ENCODE results near the gene VWC2.
"Not testable (repeated sequence)": the region's sequence is repeated elsewhere in the genome, so short reads cannot be mapped to it uniquely, and the experiment has no call there.

VWC2 gene

GRCh38 chr7:49787980-49788379 is 14.5 kb downstream of the VWC2 start:
- DNase-seq (ENCODE audit: low spot score), result no peak

DNA sequence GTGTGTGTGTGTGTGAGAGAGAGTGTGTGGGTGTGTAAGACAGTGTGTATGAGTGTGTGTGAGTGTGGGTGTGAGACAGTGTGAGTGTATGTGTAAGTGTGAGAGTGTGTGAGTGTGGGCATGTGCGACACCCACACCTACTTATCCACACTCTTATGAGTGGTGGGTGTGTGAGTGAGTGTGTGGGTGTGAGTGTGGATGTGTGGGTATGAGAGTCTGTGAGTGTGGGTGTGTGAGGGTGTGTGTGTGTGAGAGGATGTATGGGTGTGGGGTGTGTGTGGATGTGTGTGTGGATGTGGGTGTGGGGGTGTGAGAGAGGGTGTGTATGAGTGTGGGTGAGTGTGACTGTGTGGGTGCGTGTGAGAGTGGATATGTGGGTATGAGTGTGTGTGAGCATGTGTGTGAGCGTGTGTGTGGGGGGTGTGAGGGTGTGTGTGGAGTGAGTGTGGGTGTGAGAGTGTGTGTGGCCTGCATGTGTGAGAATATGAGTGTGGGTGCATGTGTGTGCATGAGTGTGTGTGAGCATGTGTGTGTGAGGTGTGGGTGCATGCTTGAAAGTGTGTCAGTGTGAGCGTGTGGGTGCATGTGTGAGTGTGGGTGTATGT is 15.1 kb downstream of the VWC2 start:
- DNase-seq (ENCODE audit: low spot score), result no peak

- no peak for DNase-seq (ENCODE audit: low spot score)
These were observed 16.3 kb downstream of the VWC2 start for GRCh38 chr7:49789736-49790135.

DNA sequence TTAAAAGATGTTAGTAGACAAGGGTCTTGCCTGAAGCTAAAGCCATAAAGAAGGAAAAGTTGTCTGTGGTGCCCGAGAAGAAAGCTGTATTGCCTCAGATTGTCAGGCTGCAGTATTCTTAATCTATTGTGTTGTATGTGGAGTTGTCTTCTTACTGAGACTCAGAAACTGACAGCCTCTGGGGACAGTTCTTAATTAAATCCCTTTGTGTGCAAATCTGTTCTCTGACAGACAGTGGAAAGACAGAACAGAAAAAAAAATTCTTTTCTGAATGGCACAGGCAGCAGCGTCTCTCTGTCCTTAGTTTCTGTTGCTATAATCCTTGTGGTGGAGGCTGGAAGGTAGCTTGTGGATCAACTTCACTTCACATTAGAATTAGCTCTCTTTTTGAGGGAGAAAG is 16.8 kb downstream of the VWC2 start:
- DNase-seq (ENCODE audit: low spot score), result no peak

DNA sequence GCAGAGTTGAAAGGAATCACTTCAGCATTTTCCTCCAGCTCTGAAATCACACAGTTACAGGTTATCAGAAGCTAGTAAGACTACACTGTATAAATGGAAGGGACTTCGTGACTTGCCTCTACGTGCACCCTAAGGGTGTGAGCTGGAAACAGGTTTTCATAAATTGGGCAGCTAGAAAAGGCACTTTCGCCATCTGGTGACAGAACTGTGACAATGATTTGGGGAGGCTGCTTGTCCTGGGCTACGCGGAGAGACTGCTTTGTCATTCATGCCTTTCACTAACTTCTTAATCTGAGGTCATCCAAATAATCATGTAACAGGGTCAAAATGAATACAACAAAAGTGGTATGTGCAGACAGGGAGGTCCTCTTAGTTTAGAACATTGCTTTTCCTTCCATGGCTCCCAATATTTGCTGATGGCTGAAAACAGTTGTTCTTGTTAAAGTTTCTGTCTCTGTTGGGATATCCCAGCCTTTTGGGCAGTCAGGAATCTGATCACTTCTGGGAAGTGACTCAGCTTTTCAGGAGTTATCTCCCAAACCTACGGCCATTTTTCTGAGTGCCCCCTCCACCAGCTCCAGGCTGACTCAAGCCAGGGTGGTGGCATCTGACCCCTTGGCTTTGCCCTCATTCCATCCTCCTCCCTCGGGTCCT is 17.8 kb downstream of the VWC2 start:
- DNase-seq (ENCODE audit: low spot score), result no peak

DNA sequence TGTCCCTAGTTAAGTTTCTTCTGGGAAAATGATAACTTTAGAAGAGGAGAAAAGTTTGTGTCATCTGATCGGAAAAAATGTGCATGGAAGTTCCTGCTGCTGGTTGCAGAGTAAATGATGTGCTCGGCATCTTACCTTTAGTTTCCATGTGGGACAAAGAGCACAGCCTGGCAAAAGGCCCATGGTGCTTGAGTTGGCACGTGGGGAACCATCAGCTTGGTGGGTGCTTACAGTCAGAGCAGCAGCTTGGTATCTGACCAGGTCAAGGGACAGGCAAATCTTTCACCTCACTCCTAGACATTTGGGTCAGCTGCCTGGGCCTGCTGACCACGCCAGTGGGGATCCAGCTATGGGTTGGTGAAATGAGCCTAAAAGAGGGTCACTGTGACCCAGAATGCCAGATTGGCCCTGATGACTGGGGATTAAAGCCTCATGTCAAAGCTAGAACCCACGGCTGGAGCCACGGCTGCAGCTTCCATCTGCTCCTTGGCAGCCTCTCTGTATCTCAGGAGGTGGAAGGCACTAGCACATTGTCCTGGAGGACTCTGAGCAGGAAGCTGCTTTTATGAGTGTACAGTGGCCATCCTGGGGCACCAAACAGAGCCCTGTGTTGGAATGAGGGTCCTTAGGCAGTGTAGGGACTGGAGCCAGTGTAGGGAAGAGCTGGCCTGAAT is 24.7 kb downstream of the VWC2 start:
- DNase-seq (ENCODE audit: low spot score), result no peak

GRCh38 chr7:49800031-49800430 is 26.6 kb downstream of the VWC2 start:
- DNase-seq (ENCODE audit: low spot score), result no peak

DNA sequence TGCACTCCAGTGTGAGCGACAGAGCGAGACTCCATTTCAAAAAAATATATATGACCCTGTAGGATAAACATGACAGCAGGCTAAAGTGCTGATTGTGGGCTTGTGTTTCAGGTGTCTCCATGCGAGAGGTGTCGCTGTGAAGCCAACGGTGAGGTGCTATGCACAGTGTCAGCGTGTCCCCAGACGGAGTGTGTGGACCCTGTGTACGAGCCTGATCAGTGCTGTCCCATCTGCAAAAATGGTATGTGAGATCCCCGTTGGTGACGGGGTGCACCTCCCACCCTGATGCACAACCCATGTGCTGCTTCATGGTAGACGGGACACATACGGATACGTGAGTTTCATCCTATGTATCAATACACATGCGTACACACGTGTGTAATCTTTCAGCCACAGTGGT is 29.2 kb downstream of the VWC2 start:
- DNase-seq (ENCODE audit: low spot score), result no peak

GRCh38 chr7:49803812-49804211 is 30.4 kb downstream of the VWC2 start:
- no peak for DNase-seq (ENCODE audit: low spot score)

GRCh38 chr7:49805371-49806007 is 32.1 kb downstream of the VWC2 start:
- DNase-seq (ENCODE audit: low spot score), result no peak

DNA sequence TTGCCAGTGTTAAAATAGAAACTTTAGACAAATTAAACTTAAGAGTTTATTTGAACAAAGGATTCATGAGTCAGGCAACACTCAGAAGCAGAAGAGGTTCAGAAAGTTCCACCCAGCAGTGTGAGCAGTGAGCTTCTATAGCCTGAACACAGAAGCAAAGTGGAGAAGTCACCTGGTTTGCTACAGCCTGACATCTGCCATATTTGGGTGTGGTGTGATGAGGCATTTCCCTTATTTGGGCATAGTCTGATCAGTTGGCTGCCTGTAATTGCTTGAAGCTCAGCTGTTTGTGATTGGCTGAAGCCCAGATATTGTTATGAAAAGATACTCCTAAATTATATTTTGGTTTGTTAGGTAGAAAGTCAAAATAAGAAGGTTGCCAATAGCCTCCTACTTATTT is 39.1 kb downstream of the VWC2 start:
- DNase-seq (ENCODE audit: low spot score), result no peak

DNA sequence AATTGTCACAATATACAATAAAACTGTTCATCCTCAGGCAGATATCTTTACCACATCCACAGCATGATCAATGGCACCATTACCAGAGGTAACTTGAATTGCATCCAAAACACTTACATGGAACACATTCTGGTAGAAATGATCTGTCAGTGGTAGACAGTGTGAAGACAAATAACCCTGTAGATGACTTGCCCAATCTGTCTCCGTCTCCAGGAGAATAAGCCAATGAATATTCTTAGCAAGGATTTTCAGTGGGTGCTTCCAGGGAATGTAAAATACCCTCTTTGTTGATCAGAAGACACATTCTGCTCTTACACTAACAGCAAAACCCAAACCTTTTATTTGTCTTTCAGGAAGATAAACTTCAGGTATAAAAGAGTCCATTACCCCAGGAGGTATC is 43.8 kb downstream of the VWC2 start:
- DNase-seq (ENCODE audit: low spot score), result no peak

GRCh38 chr7:49821181-49821580 is 47.7 kb downstream of the VWC2 start:
- DNase-seq (ENCODE audit: low spot score), result no peak

- no peak for DNase-seq (ENCODE audit: low spot score)
These were observed 49.4 kb downstream of the VWC2 start for GRCh38 chr7:49822856-49823255.

DNA sequence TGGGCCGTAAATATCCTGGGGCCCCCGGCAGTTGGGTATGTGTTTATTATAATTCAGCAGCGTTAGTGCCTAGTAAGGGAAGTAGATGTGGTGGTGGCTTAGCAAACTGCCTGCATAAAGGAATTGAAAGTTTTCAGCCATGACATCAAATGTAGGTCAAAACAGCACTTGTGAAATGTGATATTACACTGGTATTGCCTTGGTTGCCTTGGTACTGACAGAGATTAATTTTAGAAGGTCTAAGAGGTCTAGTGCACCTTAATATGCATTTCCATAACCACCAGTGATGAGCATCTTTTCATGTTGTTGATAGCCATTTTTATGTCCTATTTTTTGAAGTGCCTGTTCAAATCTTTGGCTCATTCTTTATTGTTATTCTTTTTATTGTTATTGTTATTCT is 50.1 kb downstream of the VWC2 start:
- no peak for DNase-seq (ENCODE audit: low spot score)

- no peak for DNase-seq (ENCODE audit: low spot score)
These were observed 66.6 kb downstream of the VWC2 start for GRCh38 chr7:49839863-49840645.

DNA sequence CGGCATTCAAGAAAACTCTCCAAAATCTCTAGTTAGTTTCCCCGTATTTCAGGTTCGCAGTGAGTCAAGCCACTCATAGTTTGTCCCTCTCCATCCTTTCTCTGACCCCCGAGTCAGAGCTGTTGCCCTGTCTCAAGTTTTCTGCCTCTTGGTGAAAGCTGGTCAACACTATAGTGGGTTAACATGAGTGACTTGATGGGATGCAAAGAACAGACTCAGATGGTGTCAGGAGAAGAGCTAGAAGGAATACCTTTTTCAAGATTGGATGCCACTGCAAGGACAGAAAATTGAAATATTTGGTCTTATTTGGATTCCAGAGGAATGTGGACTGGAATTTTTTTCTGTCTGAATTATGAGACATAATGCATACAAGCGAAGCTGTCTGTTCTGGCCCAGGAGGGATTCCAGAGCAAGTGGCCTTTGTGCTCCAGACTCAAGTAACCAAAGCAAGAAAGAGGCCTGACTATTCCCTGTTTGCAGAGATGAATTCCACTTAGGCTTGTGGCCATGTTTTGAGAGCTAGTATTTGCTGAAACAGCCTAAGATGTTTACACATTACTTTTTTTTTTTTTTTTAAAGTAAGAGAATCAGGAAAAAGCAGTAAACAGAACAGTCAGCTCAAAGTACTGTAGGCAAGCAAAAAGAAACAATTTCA is 67.4 kb downstream of the VWC2 start:
- DNase-seq (ENCODE audit: low spot score), result no peak

DNA sequence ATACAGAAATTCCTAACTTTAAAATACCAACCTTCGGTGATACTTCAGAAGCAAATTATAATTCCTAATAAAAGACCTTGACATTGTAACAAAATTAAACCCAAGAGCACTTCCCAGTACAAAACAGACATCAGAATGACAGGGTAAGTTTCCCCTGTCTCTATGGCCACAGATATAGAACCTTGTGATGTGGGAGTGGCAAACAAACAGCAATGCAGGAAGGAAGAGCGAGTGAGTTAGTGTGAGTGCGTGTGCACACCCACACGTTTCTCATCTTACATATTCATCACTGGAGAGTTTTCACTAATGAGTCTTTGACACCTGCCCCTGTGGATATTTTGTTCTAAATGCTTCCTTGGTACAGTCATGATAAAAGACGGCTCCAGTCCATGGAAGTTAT is 72.2 kb downstream of the VWC2 start:
- DNase-seq (ENCODE audit: low spot score), result no peak

DNA sequence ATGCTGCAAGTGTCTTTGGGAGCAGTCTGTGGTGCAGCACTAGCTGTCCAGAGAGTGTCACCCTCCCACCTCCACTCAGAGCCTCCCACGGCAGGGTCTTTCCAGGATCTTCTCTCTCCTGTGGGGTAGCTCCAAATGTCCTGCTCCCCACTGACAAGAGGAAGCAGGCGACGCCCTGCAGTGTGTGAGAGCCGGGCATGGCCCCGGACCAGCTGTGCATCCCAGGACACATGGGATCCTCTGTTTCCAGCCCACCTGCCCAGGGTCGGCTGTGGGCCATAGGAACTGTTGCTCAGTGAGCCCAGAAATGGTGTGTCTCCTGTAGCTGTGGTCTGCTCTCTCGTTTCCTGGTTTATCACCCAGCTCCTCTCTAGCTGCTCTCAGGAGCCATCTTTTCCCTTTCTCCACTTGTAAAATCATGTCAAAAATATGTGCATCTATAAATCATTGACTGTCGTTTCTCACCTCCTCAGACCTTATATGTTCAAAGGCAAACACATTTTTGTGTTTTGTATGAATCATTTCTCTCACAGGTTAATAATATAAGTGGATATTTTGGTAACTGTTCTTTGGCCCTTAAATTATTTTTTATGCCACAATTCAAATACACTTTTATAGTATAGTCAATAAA is 74.9 kb downstream of the VWC2 start:
- DNase-seq (ENCODE audit: low spot score), result no peak

DNA sequence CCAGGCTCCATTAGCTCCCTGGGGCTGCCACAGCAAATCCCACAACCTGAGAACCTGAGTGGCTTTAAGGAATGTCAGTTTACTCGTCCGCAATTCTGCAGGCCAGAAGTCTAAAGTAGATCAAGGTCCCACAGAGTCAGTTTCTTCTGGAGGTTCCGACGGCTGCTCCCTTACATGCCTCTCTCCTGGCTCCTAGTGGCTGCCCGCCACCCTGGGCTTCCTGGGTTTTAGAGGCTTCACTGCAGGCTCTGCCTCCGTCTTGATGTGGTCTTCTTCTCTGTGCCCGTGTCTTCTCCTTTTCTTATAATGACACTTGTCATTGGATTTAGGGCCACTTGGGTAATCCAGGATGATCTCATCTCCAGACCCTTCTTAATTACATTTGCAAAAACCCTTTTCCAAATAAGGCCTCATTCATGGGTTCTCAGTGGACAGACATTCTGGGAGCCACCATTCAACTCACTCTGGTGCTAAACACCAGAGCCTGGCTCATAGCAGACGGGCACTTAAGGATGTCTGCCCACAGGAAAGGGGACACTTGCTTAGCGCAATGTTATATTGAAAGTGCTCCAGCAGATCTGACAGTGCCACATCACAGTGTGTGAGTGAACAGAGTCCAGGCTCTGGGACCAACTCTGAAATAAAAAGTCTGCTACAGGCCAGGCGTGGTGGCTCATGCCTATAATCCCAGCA is 77.6 kb downstream of the VWC2 start:
- DNase-seq (ENCODE audit: low spot score), result no peak

DNA sequence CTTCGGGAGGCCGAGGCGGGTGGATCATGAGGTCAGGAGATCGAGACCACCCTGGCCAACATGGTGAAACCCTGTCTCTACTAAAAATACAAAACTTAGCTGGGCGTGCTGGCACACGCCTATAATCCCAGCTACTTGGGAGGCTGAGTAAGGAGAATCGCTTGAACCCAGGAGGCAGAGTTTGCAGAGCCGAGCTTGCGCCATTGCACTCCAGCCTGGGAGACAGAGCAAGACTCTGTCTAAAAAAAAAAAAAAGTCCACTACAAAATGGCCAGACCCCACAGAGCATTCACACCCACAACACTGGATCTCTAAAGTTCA is 78.1 kb downstream of the VWC2 start:
- DNase-seq (ENCODE audit: low spot score), result not testable (repeated sequence)
